Non-pigmented ciliary epithelial cell (primary cell): ENCODE results near the gene MT1E.
"Not testable (repeated sequence)": the region's sequence is repeated elsewhere in the genome, so short reads cannot be mapped to it uniquely, and the experiment has no call there.

Experiments used
- DNase-seq: peaks from one replicate; pipeline ENCODE4 v3.0.0-alpha.2; 2010; ENCODE audit warnings: low read depth

Gene MT1E

GRCh38 chr16:56647641-56648431, 22.3 kb downstream of the MT1E start:
- DNase-seq, result no peak

DNA sequence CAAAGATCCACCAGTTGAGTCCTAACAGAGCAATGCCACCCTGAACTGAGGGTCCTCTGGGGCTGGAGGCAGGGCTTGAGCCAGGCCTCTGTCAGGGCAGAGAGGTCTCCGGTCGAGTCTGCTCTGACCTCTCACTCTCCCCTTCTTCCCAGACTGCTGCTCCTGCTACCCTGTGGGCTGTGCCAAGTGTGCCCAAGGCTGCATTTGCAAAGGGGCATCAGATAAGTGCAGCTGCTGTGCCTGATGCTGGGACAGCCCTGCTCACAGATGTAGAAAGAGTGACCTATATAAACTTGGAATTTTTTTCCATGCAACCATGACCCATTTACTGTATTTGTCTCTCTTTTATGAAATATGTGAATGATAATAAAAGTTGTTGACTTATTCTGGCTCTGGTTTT, 23.7 kb downstream of the MT1E start:
- DNase-seq, result no peak

DNA sequence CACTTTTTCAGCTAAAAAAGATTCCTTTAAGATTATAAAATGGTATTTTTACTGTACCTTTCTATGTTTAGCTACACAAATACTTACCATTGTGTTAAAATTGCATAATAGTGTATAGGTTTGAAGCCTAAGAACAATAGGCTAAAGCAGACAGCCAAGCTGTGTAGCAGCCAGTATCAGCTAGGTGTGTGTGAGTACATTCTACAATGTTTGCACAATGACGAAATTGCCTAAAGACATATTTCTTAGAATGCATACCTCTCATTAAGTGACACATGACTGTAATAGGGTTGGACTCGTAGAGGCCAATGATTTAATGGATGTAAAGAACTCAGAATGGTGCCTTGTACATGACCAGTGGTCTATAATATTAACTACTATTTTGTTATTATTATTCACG, 24.2 kb downstream of the MT1E start:
- DNase-seq, result no peak

GRCh38 chr16:56651586-56651985, 26.0 kb downstream of the MT1E start, which contains the start of gene MT1B:
Gene MT1B (plus strand): TSS chr16:56651886. CDS start chr16:56651954, 68 bp downstream.
- no peak for DNase-seq

- DNase-seq, result no peak
Measured at GRCh38 chr16:56652600-56652999, 27.0 kb downstream of the MT1E start.

GRCh38 chr16:56653218-56653617, 27.6 kb downstream of the MT1E start:
- no peak for DNase-seq

DNA sequence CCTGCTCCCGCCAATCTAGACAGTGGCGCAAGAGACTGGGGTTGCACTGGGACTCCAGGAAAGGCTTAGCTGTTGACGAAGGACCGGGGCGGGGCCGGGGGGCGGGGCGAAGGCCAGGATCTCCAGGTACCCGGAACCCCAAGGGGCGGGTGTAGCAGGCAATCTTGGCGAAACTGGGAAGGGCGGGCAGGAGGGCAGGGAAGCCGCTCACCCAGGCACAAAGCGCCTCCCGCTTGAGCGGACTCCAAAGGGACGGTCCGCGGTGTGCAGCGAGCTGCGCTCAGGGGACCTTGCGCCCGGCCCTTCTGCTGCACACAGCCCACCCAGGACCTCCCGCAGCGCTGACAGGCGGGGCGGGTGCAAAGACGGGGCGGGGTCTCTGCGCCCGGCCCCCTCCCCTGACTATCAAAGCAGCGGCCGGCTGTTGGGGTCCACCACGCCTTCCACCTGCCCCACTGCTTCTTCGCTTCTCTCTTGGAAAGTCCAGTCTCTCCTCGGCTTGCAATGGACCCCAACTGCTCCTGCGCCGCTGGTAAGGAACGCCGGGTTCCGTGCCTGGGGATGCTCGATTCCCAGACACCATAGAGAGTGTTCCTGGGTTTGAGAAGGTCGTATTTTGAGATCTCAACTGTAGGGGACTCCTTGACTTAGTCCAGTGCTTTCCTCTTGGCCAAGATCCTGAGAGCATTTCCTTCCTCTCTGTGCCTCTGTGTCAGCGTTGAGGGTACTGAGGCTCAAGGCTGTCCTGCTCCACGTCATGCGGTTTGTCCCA, 32.2 kb downstream of the MT1E start, which contains the start of gene MT1F:
Gene MT1F (plus strand): TSS at position 405 of the 772 bp plus-strand sequence. CDS start 100 bp downstream, at position 505.
- DNase-seq, result no peak

DNA sequence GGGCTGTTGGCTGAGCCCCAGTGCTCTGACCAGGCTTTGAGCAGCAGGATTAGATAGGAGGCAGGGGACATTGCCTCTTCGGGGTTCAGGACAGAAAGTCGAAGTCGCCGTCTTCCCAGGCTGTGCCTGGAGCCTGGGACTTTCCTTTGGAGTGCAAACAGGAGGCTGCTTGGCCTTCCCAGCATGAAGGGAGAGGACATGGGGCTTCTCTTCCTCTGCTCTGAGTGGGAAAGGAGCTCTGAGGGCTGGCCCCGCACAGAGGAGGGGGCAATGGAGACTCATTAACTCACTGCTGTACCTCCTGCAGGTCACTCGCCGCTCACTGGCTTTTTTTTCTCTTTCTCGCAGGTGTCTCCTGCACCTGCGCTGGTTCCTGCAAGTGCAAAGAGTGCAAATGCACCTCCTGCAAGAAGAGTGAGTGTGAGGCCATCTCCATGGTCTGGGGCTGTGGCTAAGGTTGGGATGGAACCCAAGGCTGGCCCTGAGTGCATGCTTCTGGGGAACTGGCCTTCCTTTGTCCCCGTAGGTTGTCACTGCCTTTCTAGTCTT, 32.8 kb downstream of the MT1E start:
- no peak for DNase-seq

DNA sequence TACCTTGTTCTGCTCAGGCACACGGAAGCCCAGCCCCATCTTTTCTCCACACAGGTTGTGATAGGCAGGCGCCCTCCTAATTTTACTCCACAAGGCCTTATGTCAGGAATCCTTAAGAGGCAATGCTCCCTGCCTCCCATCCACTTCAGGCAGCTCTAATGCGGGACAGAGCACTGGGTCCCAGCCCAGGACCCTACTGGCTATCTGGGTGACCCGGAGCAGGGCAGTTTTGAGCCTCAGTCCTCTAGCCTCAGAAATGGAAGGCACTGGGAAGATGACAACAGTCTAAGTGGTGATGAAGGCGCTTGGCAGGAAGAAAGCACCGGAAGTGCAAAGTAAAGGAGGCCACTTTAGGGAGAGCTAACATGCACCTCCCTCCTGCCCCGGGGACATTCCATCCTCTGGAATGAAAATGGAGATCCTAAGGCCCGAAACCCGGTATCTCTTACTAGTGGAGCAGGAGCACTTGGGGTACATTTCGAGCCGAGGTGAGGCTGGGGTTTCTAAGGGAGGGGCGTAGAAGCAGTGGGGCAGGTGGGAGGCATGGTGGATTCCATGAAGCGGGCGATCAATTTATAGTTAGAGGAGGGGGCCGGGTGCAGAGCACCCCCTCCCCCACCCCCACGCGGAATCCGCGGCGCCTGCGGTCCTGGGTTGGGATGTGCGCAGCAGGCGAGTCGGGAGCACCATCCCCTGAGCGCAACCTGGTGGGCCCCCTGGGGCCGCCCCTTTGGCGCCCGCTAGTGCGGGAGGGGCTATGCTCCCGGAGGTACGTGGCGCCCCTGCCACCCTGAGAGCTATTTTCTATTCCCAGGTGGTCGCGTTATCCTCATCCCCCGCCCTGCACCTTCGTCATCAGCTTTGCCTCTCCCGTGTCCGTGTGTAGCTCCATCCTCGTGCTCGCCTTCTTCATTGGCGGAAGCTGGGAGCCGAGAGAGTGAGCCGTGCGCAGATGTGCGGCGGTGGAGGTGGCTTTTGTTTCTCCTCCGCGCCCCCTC, 37.1 kb downstream of the MT1E start:
- DNase-seq, result no peak

DNA sequence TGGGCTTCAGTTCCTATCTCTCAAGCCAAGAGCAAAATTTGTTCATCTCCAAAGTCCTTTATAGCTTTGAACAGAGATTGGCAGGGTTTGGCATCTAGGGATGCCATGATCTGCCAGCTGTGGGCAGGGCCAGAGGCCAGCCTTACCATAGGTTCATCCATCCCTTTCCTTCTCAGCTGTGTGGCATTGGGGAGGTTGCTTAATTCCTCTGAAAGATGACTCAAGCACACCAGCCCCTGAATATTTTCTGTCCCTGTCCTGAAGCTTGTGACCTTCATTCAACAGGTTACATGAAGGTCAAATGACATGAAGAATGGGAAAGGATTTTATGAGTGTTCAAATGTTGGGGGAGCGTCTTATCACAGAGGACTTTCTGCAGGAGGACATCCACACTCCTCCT, 38.9 kb downstream of the MT1E start:
- no peak for DNase-seq

DNA sequence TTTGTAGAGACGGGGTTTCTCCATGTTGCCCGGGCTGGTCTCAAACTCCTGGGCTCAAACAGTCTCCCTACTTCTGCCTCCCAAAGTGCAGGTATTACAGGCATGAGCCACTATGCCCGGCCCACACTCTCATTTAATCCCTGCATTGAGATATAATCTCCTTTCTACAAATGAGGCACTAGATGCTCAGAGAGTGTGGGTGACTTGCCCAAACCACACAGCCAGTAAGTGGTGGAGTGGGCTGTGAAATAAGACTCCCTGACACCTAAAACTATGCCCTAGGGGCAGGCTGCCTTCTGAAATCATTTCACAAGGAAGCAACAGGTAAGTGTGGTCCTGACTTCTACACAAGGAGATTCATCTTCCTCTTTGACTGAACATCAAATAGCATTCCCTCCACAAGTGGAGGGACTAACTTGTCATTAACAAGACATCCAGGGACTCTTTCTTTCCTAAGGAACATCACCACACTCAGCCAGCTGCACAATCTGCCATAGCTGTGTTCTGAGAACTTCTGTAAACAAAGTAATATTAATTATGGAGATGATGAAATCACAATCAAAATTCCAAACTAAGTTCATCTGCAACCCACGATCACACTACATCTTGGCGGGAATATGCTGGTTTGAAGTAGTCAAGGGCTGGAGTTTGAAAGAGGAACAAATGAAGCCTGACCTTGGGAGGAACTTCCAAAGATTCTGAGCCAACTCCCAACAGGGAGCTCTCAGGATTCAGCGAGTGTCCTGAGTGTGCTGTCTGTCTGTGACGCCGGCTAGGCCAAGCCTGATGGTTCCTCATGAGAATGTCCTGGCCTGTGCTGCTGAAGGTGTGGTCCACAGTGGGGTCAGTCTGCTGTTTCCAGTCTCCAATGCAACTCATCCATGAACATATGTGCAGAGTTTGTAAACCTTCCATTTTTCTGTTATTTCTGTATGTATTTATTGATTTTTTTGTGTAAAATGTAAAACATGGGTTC, 40.0 kb downstream of the MT1E start:
- not testable (repeated sequence) for DNase-seq

DNA sequence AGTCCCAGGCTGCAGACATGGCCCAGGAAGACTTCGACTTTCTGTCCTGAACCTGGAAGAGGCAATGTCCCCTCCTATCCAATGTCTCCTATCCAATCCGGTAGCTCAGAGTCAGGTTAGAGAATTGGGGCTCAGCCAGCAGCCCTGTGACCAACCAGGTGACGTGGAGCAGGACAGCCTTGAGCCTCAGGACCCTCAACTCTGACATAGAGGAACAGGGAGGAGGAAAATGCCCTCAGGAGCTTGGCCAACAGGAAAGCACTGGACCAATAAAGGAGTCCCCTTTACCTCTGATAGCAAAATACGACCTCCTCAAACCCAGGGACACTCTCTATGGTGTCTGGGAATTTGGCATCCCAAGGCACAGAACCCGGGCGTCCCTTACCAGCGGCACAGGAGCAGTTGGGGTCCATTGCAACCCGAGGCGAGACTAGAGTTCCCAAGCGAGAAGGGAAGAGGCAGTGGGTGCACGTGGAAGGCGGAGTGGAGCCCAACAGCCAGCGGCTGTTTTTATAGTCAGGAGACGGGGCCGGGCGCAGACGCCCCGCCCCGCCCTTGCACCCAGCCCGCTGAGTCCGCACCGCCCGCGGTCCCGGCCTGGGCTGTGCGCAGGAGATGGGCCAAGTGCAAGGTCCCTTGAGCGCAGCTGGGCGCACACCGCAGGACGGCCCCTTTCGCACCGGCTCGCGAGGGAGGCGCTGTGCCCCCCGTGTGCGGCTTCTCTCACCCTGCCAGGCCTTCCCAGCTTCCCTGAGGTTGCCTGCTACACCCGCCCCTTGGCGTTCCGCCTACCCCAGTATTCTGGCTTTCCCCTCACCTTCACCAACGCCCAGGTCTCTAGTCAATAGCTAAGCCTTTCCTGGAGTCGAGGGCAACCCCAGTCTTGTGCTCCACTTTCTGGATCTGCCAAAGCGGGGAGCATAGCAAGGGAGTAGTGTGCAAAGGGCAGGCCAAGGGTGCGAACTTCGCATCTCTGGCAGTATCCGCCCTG, 42.3 kb downstream of the MT1E start, which contains the start of gene MT1G:
Gene MT1G (minus strand): TSS at position 485 of the 991 bp plus-strand sequence. CDS start 72 bp downstream, at position 413.
- no peak for DNase-seq

DNA sequence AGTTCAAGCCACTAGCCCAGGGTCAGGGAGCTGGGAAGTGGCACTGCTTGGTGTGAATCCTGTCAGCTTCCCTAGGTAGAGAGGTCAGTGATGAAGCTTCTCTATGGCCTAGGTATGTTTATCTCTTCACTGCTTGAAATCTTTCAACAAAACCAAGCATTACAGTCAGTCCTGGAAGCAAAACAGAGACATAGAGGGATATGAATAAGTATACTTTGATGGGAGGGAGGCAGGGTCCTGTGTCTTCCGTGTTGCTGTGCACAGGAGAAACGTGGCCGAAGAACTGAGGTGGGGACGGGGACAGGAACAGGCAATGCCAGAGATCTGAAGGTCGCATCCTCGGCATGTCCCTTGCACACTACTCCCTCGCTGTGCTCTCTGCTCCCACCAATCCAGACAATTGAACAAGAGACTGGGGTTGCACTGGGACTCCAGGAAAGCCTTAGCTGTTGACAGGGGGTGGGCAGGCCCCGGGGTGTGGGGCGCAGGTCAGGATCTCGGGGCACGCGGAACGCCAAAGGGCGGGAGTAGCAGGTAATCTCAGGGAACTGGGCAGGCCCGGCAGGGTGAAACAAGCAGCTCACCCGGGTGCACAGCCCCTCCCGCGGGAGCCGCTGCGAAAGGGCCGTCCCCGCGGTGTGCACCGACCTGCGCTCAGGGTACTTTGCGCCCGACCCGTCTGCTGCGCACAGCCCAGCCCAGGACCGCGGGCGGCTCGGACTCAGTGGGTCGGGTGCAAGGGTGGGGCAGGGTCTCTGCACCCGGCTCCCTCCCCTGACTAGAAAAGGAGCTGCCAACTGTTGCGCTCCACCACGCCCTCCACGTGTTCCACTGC, 43.6 kb downstream of the MT1E start, which contains the start of gene MT1H:
Gene MT1H (plus strand): TSS at position 810 of the 835 bp plus-strand sequence. CDS start 71 bp downstream, outside the sequence.
- DNase-seq, result no peak

DNA sequence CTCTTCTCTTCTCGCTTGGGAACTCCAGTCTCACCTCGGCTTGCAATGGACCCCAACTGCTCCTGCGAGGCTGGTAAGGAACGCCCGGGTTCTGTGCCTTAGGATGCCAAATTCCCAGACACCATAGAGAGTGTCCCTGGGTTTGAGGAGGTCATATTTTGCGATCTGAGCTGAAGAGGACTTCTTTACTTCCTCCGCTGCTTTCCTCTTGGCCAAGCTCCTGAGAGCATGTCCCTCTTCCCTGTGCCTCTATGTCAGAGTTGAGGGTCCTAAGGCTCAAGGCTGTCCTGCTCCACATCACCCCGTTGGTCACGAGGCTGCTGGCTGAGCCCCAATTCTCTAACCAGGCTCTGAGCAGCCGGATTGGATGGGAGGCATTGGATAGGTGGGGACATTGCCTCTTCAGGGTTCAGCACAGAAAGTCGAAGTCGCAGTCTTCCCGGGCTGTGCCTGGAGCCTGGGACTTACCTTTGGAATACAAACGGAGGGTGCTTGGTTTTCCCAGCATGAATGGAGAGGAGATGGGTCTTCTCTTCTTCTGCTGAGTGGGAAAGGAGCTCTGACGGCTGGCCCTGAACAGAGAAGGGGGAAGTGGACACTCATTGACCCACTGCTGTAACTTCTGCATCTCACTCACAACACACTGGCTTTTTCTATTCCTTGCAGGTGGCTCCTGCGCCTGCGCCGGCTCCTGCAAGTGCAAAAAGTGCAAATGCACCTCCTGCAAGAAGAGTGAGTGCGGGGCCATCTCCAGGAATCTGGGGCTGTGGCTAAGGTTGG, 44.4 kb downstream of the MT1E start:
- DNase-seq, result no peak

DNA sequence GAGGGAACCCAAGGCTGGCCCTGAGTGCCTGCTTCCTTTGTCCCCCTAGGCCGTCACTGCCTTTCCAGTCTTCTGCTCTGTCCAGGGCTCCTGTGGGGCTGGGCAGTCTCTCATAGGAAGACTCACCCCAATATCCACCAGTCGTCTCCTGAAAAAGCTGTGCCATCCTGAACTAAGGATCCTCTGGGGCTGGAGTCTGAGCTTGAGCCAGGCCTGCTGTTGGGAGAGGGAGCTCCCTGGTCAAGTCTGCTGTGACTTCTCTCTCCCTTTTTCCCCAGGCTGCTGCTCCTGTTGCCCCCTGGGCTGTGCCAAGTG, 45.0 kb downstream of the MT1E start:
- no peak for DNase-seq

- DNase-seq, result not testable (repeated sequence)
Measured at GRCh38 chr16:56671691-56672090, 46.1 kb downstream of the MT1E start.

GRCh38 chr16:56672171-56672570, 46.6 kb downstream of the MT1E start:
- DNase-seq, result not testable (repeated sequence)
